Measurements from ENCODE around the gene GALNT9.

The GALNT9 gene

GRCh38 chr12:132251741-132252490, 77.5 kb downstream of the GALNT9 start:
- DNase-seq (ENCODE audit: low read depth in 2 of 2), result no peak
- no peak overlapping the region for H3K4me3 ChIP-seq (replicated peaks in 1 of 2; ENCODE audit: low read depth in 2 of 2, low read length in 2 of 2)
- TF ChIP-seq CTCF (IDR thresholded peaks at IDR 0.05; ENCODE audit: low read depth, low read length), result no peak

GRCh38 chr12:132251310-132251709, 78.1 kb downstream of the GALNT9 start:
- no peak for DNase-seq (ENCODE audit: low read depth in 2 of 2)
- TF ChIP-seq CTCF (IDR thresholded peaks at IDR 0.05; ENCODE audit: low read depth, low read length), result no peak
- H3K4me3 ChIP-seq (replicated peaks in 1 of 2; ENCODE audit: low read depth in 2 of 2, low read length in 2 of 2), result no peak overlapping the region

- no peak for TF ChIP-seq CTCF (IDR thresholded peaks at IDR 0.05; ENCODE audit: low read depth, low read length)
- DNase-seq (ENCODE audit: low read depth in 2 of 2), result no peak
- H3K4me3 ChIP-seq (replicated peaks in 1 of 2; ENCODE audit: low read depth in 2 of 2, low read length in 2 of 2), result no peak overlapping the region
Measured at GRCh38 chr12:132250707-132251106, 78.7 kb downstream of the GALNT9 start.

GRCh38 chr12:132249689-132250478, 79.5 kb downstream of the GALNT9 start:
- no peak for TF ChIP-seq CTCF (IDR thresholded peaks at IDR 0.05; ENCODE audit: low read depth, low read length)
- DNase-seq (ENCODE audit: low read depth in 2 of 2), result no peak
- no peak overlapping the region for H3K4me3 ChIP-seq (replicated peaks in 1 of 2; ENCODE audit: low read depth in 2 of 2, low read length in 2 of 2)

- H3K4me3 ChIP-seq (replicated peaks in 1 of 2; ENCODE audit: low read depth in 2 of 2, low read length in 2 of 2), result no peak overlapping the region
- TF ChIP-seq CTCF (IDR thresholded peaks at IDR 0.05; ENCODE audit: low read depth, low read length), result no peak
- peak; percentile 60 to 61 for DNase-seq (ENCODE audit: low read depth in 2 of 2)
Measured at GRCh38 chr12:132248453-132249167, 80.8 kb downstream of the GALNT9 start.

- no peak for DNase-seq (ENCODE audit: low read depth in 2 of 2)
- TF ChIP-seq CTCF (IDR thresholded peaks at IDR 0.05; ENCODE audit: low read depth, low read length), result no peak
- no peak overlapping the region for H3K4me3 ChIP-seq (replicated peaks in 1 of 2; ENCODE audit: low read depth in 2 of 2, low read length in 2 of 2)
Measured at GRCh38 chr12:132247718-132248452, 81.5 kb downstream of the GALNT9 start.

Data from cardiac fibroblast (primary cell).